WTC11 (cell line): Measurements from ENCODE around the gene GUCY1A2. TPM values are rescaled to one million over a fixed set of nuclear protein-coding genes. Genes with fewer than 3 reads are reported as not detected.

Experiments
- ATAC-seq: fragments of 200-7000 bp; cut with Tn5 transposase; 2 replicates; pipeline ENCODE4 v1.10.0; 2021; ENCODE audit warnings: mild to moderate bottlenecking, moderate library complexity
- CTCF ChIA-PET: fragments of 300-600 bp; sonication (Branson Sonifier 250); formaldehyde crosslinking; loops from one replicate; lab custom pipeline; 2021; ENCODE audit warnings: antibody characterized with exemption; lab: Charles Lee
- POLR2A ChIA-PET: fragments of 350-600 bp; sonication (Branson Sonifier 250); formaldehyde crosslinking; loops from one replicate; lab custom pipeline; 2021; ENCODE audit warnings: antibody characterized with exemption; lab: Charles Lee
- DNase-seq: peaks from one replicate; pipeline ENCODE4 v3.0.0; 2021; ENCODE audit warnings: low spot score
- H3K27ac Mint-ChIP-seq: 2 replicates; pipeline ENCODE4 v1.8.0; 2021; ENCODE audit warnings: mixed read lengths
- H3K27me3 Mint-ChIP-seq: 2 replicates; pipeline ENCODE4 v1.8.0; 2021; ENCODE audit warnings: low read depth, mild to moderate bottlenecking, moderate library complexity, mixed read lengths
- H3K36me3 Mint-ChIP-seq: 2 replicates; pipeline ENCODE4 v1.8.0; 2021; ENCODE audit warnings: mixed read lengths
- H3K4me1 Mint-ChIP-seq: 2 replicates; pipeline ENCODE4 v1.8.0; 2022; ENCODE audit warnings: mixed read lengths
- H3K4me3 Mint-ChIP-seq: 2 replicates; pipeline ENCODE4 v1.8.0; 2021; ENCODE audit warnings: mild to moderate bottlenecking, moderate library complexity, mixed read lengths
- H3K9me3 Mint-ChIP-seq: 2 replicates; pipeline ENCODE4 v1.8.0; 2021; ENCODE audit warnings: mixed read lengths
- ATF1 ChIP-seq: sonication (generic); formaldehyde crosslinking; IDR thresholded peaks from 2 replicates; pipeline ENCODE4 v1.8.1; 2023; ENCODE audit warnings: mild to moderate bottlenecking, moderate library complexity, missing genetic modification reagents
- HMGA2 ChIP-seq: fragments of 250-450 bp; sonication (Bioruptor Pico); IDR thresholded peaks from 2 replicates; pipeline ENCODE4 v1.4.0; 2021; ENCODE audit warnings: mild to moderate bottlenecking, moderate library complexity
- JUN ChIP-seq: sonication (generic); formaldehyde crosslinking; IDR thresholded peaks from 2 replicates; pipeline ENCODE4 v1.8.0; 2023; ENCODE audit warnings: mild to moderate bottlenecking, missing genetic modification reagents
- NFATC4 ChIP-seq: fragments of 250-450 bp; sonication (Bioruptor Pico); IDR thresholded peaks from 2 replicates; pipeline ENCODE4 v1.9.0; 2021; ENCODE audit warnings: mild to moderate bottlenecking
- NFE2L1 ChIP-seq: sonication (generic); formaldehyde crosslinking; IDR thresholded peaks from 2 replicates; pipeline ENCODE4 v1.8.1; 2023; ENCODE audit warnings: missing genetic modification reagents
- NFYB ChIP-seq: sonication (generic); formaldehyde crosslinking; conservative IDR thresholded peaks from 2 replicates; pipeline ENCODE4 v1.8.0; 2022; ENCODE audit warnings: low read depth, missing genetic modification reagents
- NR1H2 ChIP-seq: sonication (generic); formaldehyde crosslinking; IDR thresholded peaks from 2 replicates; pipeline ENCODE4 v1.9.0; 2021; ENCODE audit warnings: mild to moderate bottlenecking, moderate library complexity, missing genetic modification reagents
- PRRX2 ChIP-seq: fragments of 250-450 bp; sonication (Bioruptor Pico); IDR thresholded peaks from 2 replicates; pipeline ENCODE4 v1.8.0; 2021; ENCODE audit warnings: mild to moderate bottlenecking
- RORB ChIP-seq: fragments of 250-450 bp; sonication (Bioruptor Pico); IDR thresholded peaks from 2 replicates; pipeline ENCODE4 v1.9.0; 2021; ENCODE audit warnings: mild to moderate bottlenecking
- TCF7 ChIP-seq: sonication (generic); formaldehyde crosslinking; IDR thresholded peaks from 2 replicates; pipeline ENCODE4 v1.8.0; 2022; ENCODE audit warnings: mild to moderate bottlenecking, low read depth, missing genetic modification reagents, moderate library complexity
- ZBTB21 ChIP-seq: sonication (generic); formaldehyde crosslinking; IDR thresholded peaks from 2 replicates; pipeline ENCODE4 v1.8.1; 2023; ENCODE audit warnings: mild to moderate bottlenecking, missing genetic modification reagents, borderline replicate concordance
- ZNF121 ChIP-seq: sonication (generic); formaldehyde crosslinking; IDR thresholded peaks from 2 replicates; pipeline ENCODE4 v1.8.0; 2023; ENCODE audit warnings: missing genetic modification reagents
- ZNF317 ChIP-seq: sonication (generic); formaldehyde crosslinking; IDR thresholded peaks from 2 replicates; pipeline ENCODE4 v1.8.1; 2023; ENCODE audit warnings: low read depth, mild to moderate bottlenecking, moderate library complexity, missing genetic modification reagents, borderline replicate concordance
- total RNA-seq: library from RNA; stranded (reverse); gene quantifications from 3 replicates; pipeline ENCODE4 v1.2.3, GENCODE V29; 2021
- TF ChIP-seq, protein P1 (sequence below): fragments of 250-450 bp; sonication (Bioruptor Pico); IDR thresholded peaks from 2 replicates; pipeline ENCODE4 v2.1.2; 2022; ENCODE audit warnings: mild to moderate bottlenecking, moderate library complexity
- TF ChIP-seq, protein P2 (sequence below): fragments of 250-450 bp; sonication (Bioruptor Pico); IDR thresholded peaks from 2 replicates; pipeline ENCODE4 v1.9.0; 2021; ENCODE audit warnings: mild to moderate bottlenecking, borderline replicate concordance
- TF ChIP-seq, protein P3 (sequence below): sonication (generic); formaldehyde crosslinking; IDR thresholded peaks from 2 replicates; pipeline ENCODE4 v1.8.1; 2022; ENCODE audit warnings: mild to moderate bottlenecking, missing genetic modification reagents, moderate library complexity, borderline replicate concordance
- TF ChIP-seq, protein P4 (sequence below): fragments of 250-450 bp; sonication (Bioruptor Pico); conservative IDR thresholded peaks from 2 replicates; pipeline ENCODE4 v1.9.0; 2021; ENCODE audit warnings: mild to moderate bottlenecking
- TF ChIP-seq, protein P5 (sequence below): sonication (generic); formaldehyde crosslinking; IDR thresholded peaks from 2 replicates; pipeline ENCODE4 v1.8.1; 2023; ENCODE audit warnings: mild to moderate bottlenecking, missing genetic modification reagents, borderline replicate concordance
- TF ChIP-seq, protein P6 (sequence below): fragments of 250-450 bp; sonication (Bioruptor Pico); IDR thresholded peaks from 2 replicates; pipeline ENCODE4 v1.9.0; 2021; ENCODE audit warnings: moderate library complexity, mild to moderate bottlenecking, inconsistent platforms, borderline replicate concordance
- TF ChIP-seq, protein P7 (sequence below): fragments of 250-450 bp; sonication (Bioruptor Pico); IDR thresholded peaks from 2 replicates; pipeline ENCODE4 v1.9.0; 2021; ENCODE audit warnings: mild to moderate bottlenecking

GUCY1A2 gene
- total RNA-seq, 1 experiment from 2014 or later: 0.90 TPM

DNA sequence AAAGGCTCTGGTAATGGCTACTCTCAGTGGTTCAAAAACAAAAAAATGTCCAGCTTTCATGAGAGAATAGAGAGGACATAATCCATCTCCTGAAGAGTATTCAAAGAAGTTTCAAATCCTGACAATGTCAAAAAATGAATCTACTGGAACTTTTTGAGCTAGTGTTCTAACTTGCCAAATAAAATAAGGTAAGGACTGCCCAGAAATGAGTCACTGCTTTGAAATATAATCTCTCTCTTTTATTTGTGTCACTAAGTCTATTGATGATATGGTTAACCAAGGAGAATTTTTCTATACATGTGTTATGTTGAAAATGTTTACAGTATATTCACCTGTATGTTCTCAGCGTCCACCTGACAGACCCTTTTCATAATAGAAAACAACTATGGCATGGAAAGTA, 3.4 kb downstream of the GUCY1A2 start:
- no peak overlapping the region for H3K27ac Mint-ChIP-seq
- H3K27me3 Mint-ChIP-seq: peaks cover 27% of the 10 kb centered on the region
- H3K36me3 Mint-ChIP-seq: no peaks in the 10 kb centered on the region
- H3K4me3 Mint-ChIP-seq: no peak overlapping the region
- ChIA-PET CTCF (no interaction called here), POLR2A (no interaction called here)
- no peak for TF ChIP-seq NFE2L1 (CRISPR knock-in tag)
- TF ChIP-seq, protein P1, sequence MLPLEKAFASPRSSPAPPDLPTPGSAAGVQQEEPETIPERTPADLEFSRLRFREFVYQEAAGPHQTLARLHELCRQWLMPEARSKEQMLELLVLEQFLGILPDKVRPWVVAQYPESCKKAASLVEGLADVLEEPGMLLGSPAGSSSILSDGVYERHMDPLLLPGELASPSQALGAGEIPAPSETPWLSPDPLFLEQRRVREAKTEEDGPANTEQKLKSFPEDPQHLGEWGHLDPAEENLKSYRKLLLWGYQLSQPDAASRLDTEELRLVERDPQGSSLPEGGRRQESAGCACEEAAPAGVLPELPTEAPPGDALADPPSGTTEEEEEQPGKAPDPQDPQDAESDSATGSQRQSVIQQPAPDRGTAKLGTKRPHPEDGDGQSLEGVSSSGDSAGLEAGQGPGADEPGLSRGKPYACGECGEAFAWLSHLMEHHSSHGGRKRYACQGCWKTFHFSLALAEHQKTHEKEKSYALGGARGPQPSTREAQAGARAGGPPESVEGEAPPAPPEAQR (CRISPR knock-in tag): no peak
- TF ChIP-seq, protein P2, sequence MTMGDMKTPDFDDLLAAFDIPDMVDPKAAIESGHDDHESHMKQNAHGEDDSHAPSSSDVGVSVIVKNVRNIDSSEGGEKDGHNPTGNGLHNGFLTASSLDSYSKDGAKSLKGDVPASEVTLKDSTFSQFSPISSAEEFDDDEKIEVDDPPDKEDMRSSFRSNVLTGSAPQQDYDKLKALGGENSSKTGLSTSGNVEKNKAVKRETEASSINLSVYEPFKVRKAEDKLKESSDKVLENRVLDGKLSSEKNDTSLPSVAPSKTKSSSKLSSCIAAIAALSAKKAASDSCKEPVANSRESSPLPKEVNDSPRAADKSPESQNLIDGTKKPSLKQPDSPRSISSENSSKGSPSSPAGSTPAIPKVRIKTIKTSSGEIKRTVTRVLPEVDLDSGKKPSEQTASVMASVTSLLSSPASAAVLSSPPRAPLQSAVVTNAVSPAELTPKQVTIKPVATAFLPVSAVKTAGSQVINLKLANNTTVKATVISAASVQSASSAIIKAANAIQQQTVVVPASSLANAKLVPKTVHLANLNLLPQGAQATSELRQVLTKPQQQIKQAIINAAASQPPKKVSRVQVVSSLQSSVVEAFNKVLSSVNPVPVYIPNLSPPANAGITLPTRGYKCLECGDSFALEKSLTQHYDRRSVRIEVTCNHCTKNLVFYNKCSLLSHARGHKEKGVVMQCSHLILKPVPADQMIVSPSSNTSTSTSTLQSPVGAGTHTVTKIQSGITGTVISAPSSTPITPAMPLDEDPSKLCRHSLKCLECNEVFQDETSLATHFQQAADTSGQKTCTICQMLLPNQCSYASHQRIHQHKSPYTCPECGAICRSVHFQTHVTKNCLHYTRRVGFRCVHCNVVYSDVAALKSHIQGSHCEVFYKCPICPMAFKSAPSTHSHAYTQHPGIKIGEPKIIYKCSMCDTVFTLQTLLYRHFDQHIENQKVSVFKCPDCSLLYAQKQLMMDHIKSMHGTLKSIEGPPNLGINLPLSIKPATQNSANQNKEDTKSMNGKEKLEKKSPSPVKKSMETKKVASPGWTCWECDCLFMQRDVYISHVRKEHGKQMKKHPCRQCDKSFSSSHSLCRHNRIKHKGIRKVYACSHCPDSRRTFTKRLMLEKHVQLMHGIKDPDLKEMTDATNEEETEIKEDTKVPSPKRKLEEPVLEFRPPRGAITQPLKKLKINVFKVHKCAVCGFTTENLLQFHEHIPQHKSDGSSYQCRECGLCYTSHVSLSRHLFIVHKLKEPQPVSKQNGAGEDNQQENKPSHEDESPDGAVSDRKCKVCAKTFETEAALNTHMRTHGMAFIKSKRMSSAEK (CRISPR knock-in tag): no peak
- TF ChIP-seq, protein P3, sequence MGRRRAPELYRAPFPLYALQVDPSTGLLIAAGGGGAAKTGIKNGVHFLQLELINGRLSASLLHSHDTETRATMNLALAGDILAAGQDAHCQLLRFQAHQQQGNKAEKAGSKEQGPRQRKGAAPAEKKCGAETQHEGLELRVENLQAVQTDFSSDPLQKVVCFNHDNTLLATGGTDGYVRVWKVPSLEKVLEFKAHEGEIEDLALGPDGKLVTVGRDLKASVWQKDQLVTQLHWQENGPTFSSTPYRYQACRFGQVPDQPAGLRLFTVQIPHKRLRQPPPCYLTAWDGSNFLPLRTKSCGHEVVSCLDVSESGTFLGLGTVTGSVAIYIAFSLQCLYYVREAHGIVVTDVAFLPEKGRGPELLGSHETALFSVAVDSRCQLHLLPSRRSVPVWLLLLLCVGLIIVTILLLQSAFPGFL: no peak
- TF ChIP-seq ZNF121 (CRISPR knock-in tag): no peak
- no peak for TF ChIP-seq NFATC4 (CRISPR knock-in tag)
- no peak for TF ChIP-seq JUN
- TF ChIP-seq ATF1 (CRISPR knock-in tag): no peak
- TF ChIP-seq TCF7: no peak
- DNase-seq: no peak
- no peak for ATAC-seq
- peaks cover 7% of the 10 kb centered on the region for H3K4me1 Mint-ChIP-seq
- H3K9me3 Mint-ChIP-seq: no peaks in the 10 kb centered on the region

DNA sequence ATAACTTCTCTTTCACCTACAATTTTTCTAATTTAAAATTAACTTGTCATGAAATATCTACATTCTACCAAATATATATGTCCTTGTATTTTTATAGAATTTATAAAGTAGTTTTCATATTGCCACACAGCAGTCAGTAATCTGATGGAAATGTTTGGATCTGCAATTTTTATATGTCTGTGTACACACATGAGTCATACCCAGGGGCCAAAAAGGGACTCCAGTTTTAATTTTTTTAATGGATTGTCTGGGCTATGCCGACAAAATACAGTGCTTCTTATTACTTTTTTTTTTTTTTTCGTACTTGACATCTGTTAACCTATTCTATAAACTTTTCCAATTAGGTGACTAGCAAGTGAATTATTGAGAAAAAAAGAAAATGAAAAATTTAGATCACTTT, 6.3 kb downstream of the GUCY1A2 start:
- Mint-ChIP-seq H3K4me3 (no peak overlapping the region), H3K36me3 (no peaks in the 10 kb centered on the region), H3K4me1 (peaks cover 11% of the 10 kb centered on the region), H3K9me3 (no peaks in the 10 kb centered on the region), H3K27ac (no peak overlapping the region), H3K27me3 (peaks cover 8% of the 10 kb centered on the region)
- ATAC-seq (no peak), DNase-seq (no peak)
- ChIA-PET POLR2A (no interaction called here), CTCF (no interaction called here)
- TF ChIP-seq NFATC4 (CRISPR knock-in tag) (no peak), NR1H2 (no peak), NFYB (CRISPR knock-in tag) (no peak), ZBTB21 (CRISPR knock-in tag) (no peak), PRRX2 (CRISPR knock-in tag) (no peak), RORB (CRISPR knock-in tag) (no peak), ZNF317 (CRISPR knock-in tag) (no peak), HMGA2 (CRISPR knock-in tag) (no peak), NFE2L1 (CRISPR knock-in tag) (no peak)
- TF ChIP-seq, protein P4, sequence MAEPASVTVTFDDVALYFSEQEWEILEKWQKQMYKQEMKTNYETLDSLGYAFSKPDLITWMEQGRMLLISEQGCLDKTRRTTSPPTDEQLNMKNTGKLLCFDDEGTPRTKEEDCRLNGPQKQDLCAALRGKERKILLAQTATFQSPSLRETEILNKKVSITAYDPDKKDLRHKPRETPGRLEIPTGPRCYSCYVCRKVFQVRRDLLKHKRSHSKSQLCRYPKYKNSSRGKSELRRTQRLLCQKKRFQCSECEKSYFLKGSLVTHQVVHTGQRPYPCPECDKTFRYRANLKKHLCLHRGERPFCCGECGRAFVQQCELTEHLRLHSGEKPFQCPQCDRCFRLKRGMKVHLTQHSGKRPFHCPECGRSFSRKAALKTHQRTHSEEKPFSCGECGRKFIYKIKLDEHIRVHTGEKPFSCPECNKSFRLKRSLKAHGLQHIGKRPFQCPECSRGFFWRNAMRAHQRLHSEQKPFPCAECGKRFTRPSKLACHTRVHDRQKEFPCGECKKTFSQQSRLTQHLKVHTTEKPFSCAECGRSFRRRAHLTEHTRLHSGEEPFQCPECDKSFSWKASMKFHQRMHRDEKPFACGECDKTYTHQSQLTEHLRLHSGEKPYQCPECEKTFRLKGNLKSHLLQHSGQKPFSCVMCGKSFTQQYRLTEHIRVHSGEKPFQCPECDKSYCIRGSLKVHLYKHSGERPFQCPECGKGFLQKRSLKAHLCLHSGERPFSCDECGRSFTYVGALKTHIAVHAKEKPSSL (CRISPR knock-in tag): no peak
- TF ChIP-seq, protein P5, sequence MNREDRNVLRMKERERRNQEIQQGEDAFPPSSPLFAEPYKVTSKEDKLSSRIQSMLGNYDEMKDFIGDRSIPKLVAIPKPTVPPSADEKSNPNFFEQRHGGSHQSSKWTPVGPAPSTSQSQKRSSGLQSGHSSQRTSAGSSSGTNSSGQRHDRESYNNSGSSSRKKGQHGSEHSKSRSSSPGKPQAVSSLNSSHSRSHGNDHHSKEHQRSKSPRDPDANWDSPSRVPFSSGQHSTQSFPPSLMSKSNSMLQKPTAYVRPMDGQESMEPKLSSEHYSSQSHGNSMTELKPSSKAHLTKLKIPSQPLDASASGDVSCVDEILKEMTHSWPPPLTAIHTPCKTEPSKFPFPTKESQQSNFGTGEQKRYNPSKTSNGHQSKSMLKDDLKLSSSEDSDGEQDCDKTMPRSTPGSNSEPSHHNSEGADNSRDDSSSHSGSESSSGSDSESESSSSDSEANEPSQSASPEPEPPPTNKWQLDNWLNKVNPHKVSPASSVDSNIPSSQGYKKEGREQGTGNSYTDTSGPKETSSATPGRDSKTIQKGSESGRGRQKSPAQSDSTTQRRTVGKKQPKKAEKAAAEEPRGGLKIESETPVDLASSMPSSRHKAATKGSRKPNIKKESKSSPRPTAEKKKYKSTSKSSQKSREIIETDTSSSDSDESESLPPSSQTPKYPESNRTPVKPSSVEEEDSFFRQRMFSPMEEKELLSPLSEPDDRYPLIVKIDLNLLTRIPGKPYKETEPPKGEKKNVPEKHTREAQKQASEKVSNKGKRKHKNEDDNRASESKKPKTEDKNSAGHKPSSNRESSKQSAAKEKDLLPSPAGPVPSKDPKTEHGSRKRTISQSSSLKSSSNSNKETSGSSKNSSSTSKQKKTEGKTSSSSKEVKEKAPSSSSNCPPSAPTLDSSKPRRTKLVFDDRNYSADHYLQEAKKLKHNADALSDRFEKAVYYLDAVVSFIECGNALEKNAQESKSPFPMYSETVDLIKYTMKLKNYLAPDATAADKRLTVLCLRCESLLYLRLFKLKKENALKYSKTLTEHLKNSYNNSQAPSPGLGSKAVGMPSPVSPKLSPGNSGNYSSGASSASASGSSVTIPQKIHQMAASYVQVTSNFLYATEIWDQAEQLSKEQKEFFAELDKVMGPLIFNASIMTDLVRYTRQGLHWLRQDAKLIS (CRISPR knock-in tag): no peak
- TF ChIP-seq, protein P6, sequence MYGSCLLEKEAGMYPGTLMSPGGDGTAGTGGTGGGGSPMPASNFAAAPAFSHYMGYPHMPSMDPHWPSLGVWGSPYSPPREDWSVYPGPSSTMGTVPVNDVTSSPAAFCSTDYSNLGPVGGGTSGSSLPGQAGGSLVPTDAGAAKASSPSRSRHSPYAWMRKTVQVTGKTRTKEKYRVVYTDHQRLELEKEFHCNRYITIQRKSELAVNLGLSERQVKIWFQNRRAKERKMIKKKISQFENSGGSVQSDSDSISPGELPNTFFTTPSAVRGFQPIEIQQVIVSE (CRISPR knock-in tag): no peak
- TF ChIP-seq, protein P7, sequence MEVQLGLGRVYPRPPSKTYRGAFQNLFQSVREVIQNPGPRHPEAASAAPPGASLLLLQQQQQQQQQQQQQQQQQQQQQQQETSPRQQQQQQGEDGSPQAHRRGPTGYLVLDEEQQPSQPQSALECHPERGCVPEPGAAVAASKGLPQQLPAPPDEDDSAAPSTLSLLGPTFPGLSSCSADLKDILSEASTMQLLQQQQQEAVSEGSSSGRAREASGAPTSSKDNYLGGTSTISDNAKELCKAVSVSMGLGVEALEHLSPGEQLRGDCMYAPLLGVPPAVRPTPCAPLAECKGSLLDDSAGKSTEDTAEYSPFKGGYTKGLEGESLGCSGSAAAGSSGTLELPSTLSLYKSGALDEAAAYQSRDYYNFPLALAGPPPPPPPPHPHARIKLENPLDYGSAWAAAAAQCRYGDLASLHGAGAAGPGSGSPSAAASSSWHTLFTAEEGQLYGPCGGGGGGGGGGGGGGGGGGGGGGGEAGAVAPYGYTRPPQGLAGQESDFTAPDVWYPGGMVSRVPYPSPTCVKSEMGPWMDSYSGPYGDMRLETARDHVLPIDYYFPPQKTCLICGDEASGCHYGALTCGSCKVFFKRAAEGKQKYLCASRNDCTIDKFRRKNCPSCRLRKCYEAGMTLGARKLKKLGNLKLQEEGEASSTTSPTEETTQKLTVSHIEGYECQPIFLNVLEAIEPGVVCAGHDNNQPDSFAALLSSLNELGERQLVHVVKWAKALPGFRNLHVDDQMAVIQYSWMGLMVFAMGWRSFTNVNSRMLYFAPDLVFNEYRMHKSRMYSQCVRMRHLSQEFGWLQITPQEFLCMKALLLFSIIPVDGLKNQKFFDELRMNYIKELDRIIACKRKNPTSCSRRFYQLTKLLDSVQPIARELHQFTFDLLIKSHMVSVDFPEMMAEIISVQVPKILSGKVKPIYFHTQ: no peak
